DMS 273 treated with DMSO at 0.1 percent for 48 hours (cell line): ENCODE measurements around the gene DENND1B.
"Not testable (repeated sequence)": the region's sequence is repeated elsewhere in the genome, so short reads cannot be mapped to it uniquely, and the experiment has no call there.

ENCODE experiments used
- DNase-seq: peaks from one replicate; lab custom pipeline; 2025; lab: John Stamatoyannopoulos, UW

DENND1B gene

GRCh38 chr1:197743578-197743977, 31.7 kb downstream of the DENND1B start:
- DNase-seq, result no peak

- DNase-seq, result no peak
Observed at GRCh38 chr1:197740992-197741391, 34.3 kb downstream of the DENND1B start.

GRCh38 chr1:197738927-197739326, 36.4 kb downstream of the DENND1B start:
- no peak for DNase-seq

- DNase-seq, result no peak
Observed at GRCh38 chr1:197737916-197738315, 37.4 kb downstream of the DENND1B start.

GRCh38 chr1:197736685-197737084, 38.6 kb downstream of the DENND1B start:
- DNase-seq, result no peak

- DNase-seq, result no peak
Observed at GRCh38 chr1:197735461-197735860, 39.8 kb downstream of the DENND1B start.

- DNase-seq, result no peak
Observed at GRCh38 chr1:197733324-197733723, 42.0 kb downstream of the DENND1B start.

- no peak for DNase-seq
Observed at GRCh38 chr1:197732187-197732586, 43.1 kb downstream of the DENND1B start.

GRCh38 chr1:197731449-197731848, 43.8 kb downstream of the DENND1B start:
- no peak for DNase-seq

- no peak for DNase-seq
Observed at GRCh38 chr1:197725976-197726375, 49.3 kb downstream of the DENND1B start.

- DNase-seq, result no peak
Observed at GRCh38 chr1:197725044-197725443, 50.2 kb downstream of the DENND1B start.

GRCh38 chr1:197715806-197716205, 59.5 kb downstream of the DENND1B start:
- DNase-seq, result no peak

GRCh38 chr1:197706601-197707000, 68.7 kb downstream of the DENND1B start:
- no peak for DNase-seq

GRCh38 chr1:197705941-197706340, 69.3 kb downstream of the DENND1B start:
- DNase-seq, result no peak

GRCh38 chr1:197700688-197701087, 74.6 kb downstream of the DENND1B start:
- DNase-seq, result not testable (repeated sequence)

- no peak for DNase-seq
Observed at GRCh38 chr1:197696372-197696771, 78.9 kb downstream of the DENND1B start.

- no peak for DNase-seq
Observed at GRCh38 chr1:197695961-197696360, 79.3 kb downstream of the DENND1B start.

- DNase-seq, result no peak
Observed at GRCh38 chr1:197692965-197693364, 82.3 kb downstream of the DENND1B start.

GRCh38 chr1:197691816-197692215, 83.5 kb downstream of the DENND1B start:
- DNase-seq, result no peak

GRCh38 chr1:197690074-197690473, 85.2 kb downstream of the DENND1B start:
- DNase-seq, result no peak

GRCh38 chr1:197688233-197688632, 87.0 kb downstream of the DENND1B start:
- no peak for DNase-seq

GRCh38 chr1:197686702-197687355, 88.5 kb downstream of the DENND1B start:
- no peak for DNase-seq

GRCh38 chr1:197686231-197686630, 89.0 kb downstream of the DENND1B start:
- DNase-seq, result no peak

- DNase-seq, result no peak
Observed at GRCh38 chr1:197685785-197686184, 89.5 kb downstream of the DENND1B start.
